NCI-H524 (cell line): ENCODE data around the gene SLC25A51.
"Not testable (repeated sequence)": the region's sequence is repeated elsewhere in the genome, so short reads cannot be mapped to it uniquely, and the experiment has no call there.

Source experiments
- DNase-seq, 2 experiments: peaks; one replicate each; lab custom pipeline; 2025; lab: John Stamatoyannopoulos, UW

The SLC25A51 gene

GRCh38 chr9:37919956-37920335 lies 16.0 kb upstream of the SLC25A51 start:
- DNase-seq = no peak

- no peak for DNase-seq
These were observed 15.5 kb upstream of the SLC25A51 start for GRCh38 chr9:37919246-37919955.

- DNase-seq = no peak
These were observed 14.8 kb upstream of the SLC25A51 start for GRCh38 chr9:37918665-37919170.

GRCh38 chr9:37917801-37918664 lies 14.1 kb upstream of the SLC25A51 start:
- no peak for DNase-seq

- DNase-seq = no peak
These were observed 13.4 kb upstream of the SLC25A51 start for GRCh38 chr9:37917313-37917731.

GRCh38 chr9:37916471-37917312 lies 12.8 kb upstream of the SLC25A51 start:
- no peak for DNase-seq

- DNase-seq = no peak
These were observed 12.1 kb upstream of the SLC25A51 start for GRCh38 chr9:37915911-37916470.

- DNase-seq = no peak
These were observed 10.9 kb upstream of the SLC25A51 start for GRCh38 chr9:37914701-37915358.

GRCh38 chr9:37914154-37914551 lies 10.2 kb upstream of the SLC25A51 start:
- no peak for DNase-seq

GRCh38 chr9:37913480-37914153 lies 9.7 kb upstream of the SLC25A51 start:
- peak; percentile 71 to 92 for DNase-seq

GRCh38 chr9:37911271-37911681 lies 7.3 kb upstream of the SLC25A51 start:
- DNase-seq = no peak

- DNase-seq = no peak
These were observed 6.3 kb upstream of the SLC25A51 start for GRCh38 chr9:37910271-37910670.

GRCh38 chr9:37909836-37910235 lies 5.9 kb upstream of the SLC25A51 start:
- not testable (repeated sequence) for DNase-seq

GRCh38 chr9:37909326-37909725 lies 5.4 kb upstream of the SLC25A51 start:
- DNase-seq = no peak

- no peak for DNase-seq
These were observed 4.8 kb upstream of the SLC25A51 start for GRCh38 chr9:37908698-37909186.

- no peak for DNase-seq
These were observed 4.4 kb upstream of the SLC25A51 start for GRCh38 chr9:37908283-37908682.

GRCh38 chr9:37906312-37907239 lies 2.6 kb upstream of the SLC25A51 start:
- no peak for DNase-seq

GRCh38 chr9:37905776-37906175 lies 1.8 kb upstream of the SLC25A51 start:
- DNase-seq = no peak

GRCh38 chr9:37905131-37905505 lies 1.2 kb upstream of the SLC25A51 start:
- peak; percentile 63 to 67 for DNase-seq
